SK-N-MC (cell line): ENCODE measurements around the gene SYVN1.

Experiments
- DNase-seq: peaks from one replicate; pipeline ENCODE4 v3.0.0-alpha.2; 2011; ENCODE audit warnings: low read depth, low spot score
- H3K27ac ChIP-seq: fragments of 200-600 bp; sonication (generic); 2 replicates; pipeline ENCODE4 v1.5.1; 2016; ENCODE audit warnings: mixed run types
- H3K36me3 ChIP-seq: fragments of 200-600 bp; sonication (generic); 2 replicates; pipeline ENCODE4 v1.6.1; 2017; ENCODE audit warnings: antibody characterized with exemption, low read length, mixed read lengths; ENCODE audit not compliant: insufficient read depth
- H3K4me3 ChIP-seq: fragments of 200-600 bp; sonication (generic); 2 replicates; pipeline ENCODE4 v1.5.1; 2016
- H3K9ac ChIP-seq: fragments of 200-600 bp; sonication (generic); 2 replicates; pipeline ENCODE4 v1.8.0; 2017; ENCODE audit warnings: mixed run types, mixed read lengths; ENCODE audit not compliant: insufficient read length
- H3K9me3 ChIP-seq: fragments of 200-600 bp; sonication (generic); 2 replicates; pipeline ENCODE4 v1.6.1; 2017; ENCODE audit warnings: low read depth, mild to moderate bottlenecking, antibody characterized with exemption, low read length, moderate library complexity, mixed read lengths
- EZH2 ChIP-seq: fragments of 200-600 bp; sonication (generic); IDR thresholded peaks from one replicate; pipeline ENCODE4 v1.6.1; 2017; ENCODE audit warnings: antibody characterized with exemption
- FOXP2 ChIP-seq: optimal IDR thresholded peaks from 2 replicates; pipeline ENCODE3; 2011; ENCODE audit warnings: mild to moderate bottlenecking, moderate library complexity; ENCODE audit not compliant: insufficient read depth; ENCODE audit errors: extremely low read length, control extremely low read depth
- POLR2AphosphoS5 ChIP-seq: IDR thresholded peaks from 2 replicates; pipeline ENCODE4 v1.6.1; 2012; ENCODE audit warnings: mild to moderate bottlenecking, low read depth, low read length, borderline replicate concordance

Gene SYVN1

GRCh38 chr11:65095427-65095826, 38.9 kb downstream of the SYVN1 start:
- no peak for DNase-seq
- H3K4me3 ChIP-seq, result peak overlapping the region; percentile 91
- H3K9me3 ChIP-seq, result no peaks in the 10 kb centered on the region
- no peak overlapping the region for H3K27ac ChIP-seq
- H3K36me3 ChIP-seq, result no peaks in the 10 kb centered on the region
- H3K9ac ChIP-seq, result peak overlapping the region; percentile 57
- TF ChIP-seq FOXP2 (no peak), EZH2 (no peak), POLR2AphosphoS5 (no peak)

- Histone ChIP-seq H3K4me3 (no peak overlapping the region), H3K36me3 (no peaks in the 10 kb centered on the region; the same call in 1 of the 2 replicates), H3K9me3 (no peaks in the 10 kb centered on the region), H3K9ac (no peak overlapping the region), H3K27ac (no peak overlapping the region)
- DNase-seq, result no peak
- no peak for TF ChIP-seq POLR2AphosphoS5
- TF ChIP-seq EZH2, result no peak
- no peak for TF ChIP-seq FOXP2
Observed at GRCh38 chr11:65090628-65091027, 43.7 kb downstream of the SYVN1 start.

GRCh38 chr11:65089621-65090020, 44.7 kb downstream of the SYVN1 start:
- no peak for DNase-seq
- Histone ChIP-seq H3K4me3 (no peak overlapping the region), H3K9ac (no peak overlapping the region), H3K36me3 (no peaks in the 10 kb centered on the region; the same call in 1 of the 2 replicates), H3K9me3 (no peaks in the 10 kb centered on the region), H3K27ac (no peak overlapping the region)
- no peak for TF ChIP-seq EZH2

DNA sequence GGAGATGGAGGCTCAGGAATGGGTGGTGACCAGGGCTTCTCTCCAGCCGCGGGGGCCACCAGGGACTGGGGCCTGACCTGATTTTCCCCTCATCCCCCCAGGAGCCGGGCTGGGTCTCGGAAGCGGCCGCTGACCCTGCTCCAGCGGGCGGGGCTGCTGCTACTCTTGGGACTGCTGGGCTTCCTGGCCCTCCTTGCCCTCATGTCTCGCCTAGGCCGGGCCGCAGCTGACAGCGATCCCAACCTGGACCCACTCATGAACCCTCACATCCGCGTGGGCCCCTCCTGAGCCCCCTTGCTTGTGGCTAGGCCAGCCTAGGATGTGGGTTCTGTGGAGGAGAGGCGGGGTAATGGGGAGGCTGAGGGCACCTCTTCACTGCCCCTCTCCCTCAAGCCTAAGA, 46.5 kb downstream of the SYVN1 start:
- Histone ChIP-seq H3K4me3 (no peak overlapping the region), H3K27ac (no peak overlapping the region), H3K9ac (no peak overlapping the region), H3K9me3 (no peaks in the 10 kb centered on the region), H3K36me3 (no peaks in the 10 kb centered on the region; the same call in 1 of the 2 replicates)
- TF ChIP-seq FOXP2 (no peak), POLR2AphosphoS5 (no peak), EZH2 (no peak)
- no peak for DNase-seq

DNA sequence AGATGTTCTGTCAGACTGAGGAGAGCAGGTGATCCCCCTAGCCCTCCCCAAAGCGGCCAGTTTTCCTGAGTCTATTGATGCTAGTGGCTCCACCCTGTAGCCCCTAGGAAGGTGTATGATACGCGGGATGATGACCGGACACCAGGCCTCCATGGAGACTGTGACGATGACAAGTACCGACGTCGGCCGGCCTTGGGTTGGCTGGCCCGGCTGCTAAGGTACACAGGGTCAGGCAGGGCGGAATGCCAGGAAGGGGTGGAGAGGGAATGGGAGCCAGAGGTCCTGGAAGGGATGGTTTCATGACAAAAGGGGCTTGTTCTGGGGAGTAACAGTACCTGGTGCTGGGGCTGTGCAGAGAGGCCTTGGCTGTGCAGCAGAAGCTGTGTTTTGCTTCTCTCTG, 47.1 kb downstream of the SYVN1 start:
- no peak overlapping the region for H3K27ac ChIP-seq
- H3K4me3 ChIP-seq, result no peak overlapping the region
- DNase-seq, result no peak
- H3K9ac ChIP-seq, result no peak overlapping the region
- no peaks in the 10 kb centered on the region; the same call in 1 of the 2 replicates for H3K36me3 ChIP-seq
- H3K9me3 ChIP-seq, result no peaks in the 10 kb centered on the region
- TF ChIP-seq FOXP2 (no peak), EZH2 (no peak), POLR2AphosphoS5 (no peak)

GRCh38 chr11:65086809-65087208, 47.5 kb downstream of the SYVN1 start:
- TF ChIP-seq FOXP2 (no peak), EZH2 (no peak), POLR2AphosphoS5 (no peak)
- H3K9ac ChIP-seq, result no peak overlapping the region
- DNase-seq, result no peak
- no peak overlapping the region for H3K4me3 ChIP-seq
- H3K9me3 ChIP-seq, result no peaks in the 10 kb centered on the region
- peaks cover 4% of the 10 kb centered on the region; the same call in 1 of the 2 replicates for H3K36me3 ChIP-seq
- H3K27ac ChIP-seq, result no peak overlapping the region

GRCh38 chr11:65085446-65085845, 48.9 kb downstream of the SYVN1 start:
- no peak for DNase-seq
- no peak for TF ChIP-seq POLR2AphosphoS5
- TF ChIP-seq EZH2, result no peak
- no peak for TF ChIP-seq FOXP2
- no peaks in the 10 kb centered on the region for H3K9me3 ChIP-seq
- no peak overlapping the region for H3K4me3 ChIP-seq
- no peak overlapping the region for H3K27ac ChIP-seq
- no peak overlapping the region for H3K9ac ChIP-seq
- H3K36me3 ChIP-seq, result peaks cover 15% of the 10 kb centered on the region

DNA sequence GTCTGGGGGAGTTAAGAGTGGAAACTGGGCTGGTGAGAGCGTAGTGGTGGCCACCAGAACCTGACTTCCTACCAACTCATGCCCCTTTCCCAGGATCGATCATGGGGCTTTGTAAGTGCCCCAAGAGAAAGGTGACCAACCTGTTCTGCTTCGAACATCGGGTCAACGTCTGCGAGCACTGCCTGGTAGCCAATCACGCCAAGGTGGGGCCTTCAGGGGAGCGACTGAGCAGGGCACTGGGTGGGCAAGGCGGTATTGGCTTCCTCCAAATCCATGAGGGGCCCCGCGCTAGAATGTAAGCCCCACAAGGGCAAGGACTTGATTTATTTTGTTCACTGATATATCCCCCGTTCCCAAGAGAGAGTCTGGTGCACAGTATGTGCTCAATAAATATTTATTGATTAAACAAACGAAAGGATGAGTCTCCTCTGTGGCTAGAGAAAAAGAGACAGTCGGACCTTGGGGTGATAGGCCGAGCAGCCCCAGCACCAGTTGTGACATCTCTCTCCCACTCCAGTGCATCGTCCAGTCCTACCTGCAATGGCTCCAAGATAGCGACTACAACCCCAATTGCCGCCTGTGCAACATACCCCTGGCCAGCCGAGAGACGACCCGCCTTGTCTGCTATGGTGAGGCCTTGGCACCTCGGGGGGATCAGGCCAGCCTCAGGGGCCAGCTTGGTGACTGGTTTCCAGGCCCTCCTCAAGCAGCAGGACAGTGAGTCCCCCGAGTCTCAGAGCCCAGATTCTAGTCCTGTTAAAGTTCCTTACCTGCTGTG, 49.5 kb downstream of the SYVN1 start:
- no peaks in the 10 kb centered on the region for H3K9me3 ChIP-seq
- H3K36me3 ChIP-seq, result peaks cover 20% of the 10 kb centered on the region
- peak overlapping the region; percentile 85; the same call in 1 of the 2 replicates for H3K27ac ChIP-seq
- TF ChIP-seq POLR2AphosphoS5, result no peak
- no peak for TF ChIP-seq FOXP2
- no peak for TF ChIP-seq EZH2
- no peak for DNase-seq
- H3K4me3 ChIP-seq, result peak overlapping the region; percentile 84
- H3K9ac ChIP-seq, result peak overlapping the region; percentile 89
